NB4 (cell line): Measurements from ENCODE around the gene MAN2A2.

Experiments
- CTCF ChIP-seq: IDR thresholded peaks from one replicate; pipeline ENCODE4 v1.5.1; 2012; ENCODE audit warnings: low read depth, low read length
- MYC ChIP-seq: IDR thresholded peaks from 2 replicates; pipeline ENCODE4 v1.6.1; 2011; ENCODE audit warnings: low read depth, low read length
- POLR2A ChIP-seq: IDR thresholded peaks from 2 replicates; pipeline ENCODE4 v1.6.1; 2011; ENCODE audit warnings: mild to moderate bottlenecking; ENCODE audit not compliant: insufficient read length; ENCODE audit errors: extremely low read depth

- no peak for TF ChIP-seq CTCF
- TF ChIP-seq POLR2A = no peak
- TF ChIP-seq MYC = no peak
Observed at GRCh38 chr15:90950676-90951075, 47.6 kb downstream of the MAN2A2 start.
